HL-60 (cell line): ENCODE data around the gene SRPK2.

Experiments used
- CTCF ChIP-seq: IDR thresholded peaks from one replicate; pipeline ENCODE4 v1.5.1; 2011; ENCODE audit warnings: low read length, control low read depth, inconsistent platforms; ENCODE audit not compliant: insufficient read depth
- GABPA ChIP-seq: IDR thresholded peaks from 2 replicates; pipeline ENCODE4 v1.6.1; 2012; ENCODE audit warnings: low read depth
- POLR2AphosphoS5 ChIP-seq: IDR thresholded peaks from 2 replicates; pipeline ENCODE4 v1.6.1; 2012; ENCODE audit warnings: low read depth
- SPI1 ChIP-seq: IDR thresholded peaks from 2 replicates; pipeline ENCODE4 v1.6.1; 2012; ENCODE audit warnings: low read depth, mild to moderate bottlenecking, borderline replicate concordance
- TF ChIP-seq, protein P1 (sequence below): IDR thresholded peaks from 2 replicates; pipeline ENCODE4 v1.6.1; 2012; ENCODE audit warnings: low read depth; ENCODE audit not compliant: insufficient replicate concordance

DNA sequence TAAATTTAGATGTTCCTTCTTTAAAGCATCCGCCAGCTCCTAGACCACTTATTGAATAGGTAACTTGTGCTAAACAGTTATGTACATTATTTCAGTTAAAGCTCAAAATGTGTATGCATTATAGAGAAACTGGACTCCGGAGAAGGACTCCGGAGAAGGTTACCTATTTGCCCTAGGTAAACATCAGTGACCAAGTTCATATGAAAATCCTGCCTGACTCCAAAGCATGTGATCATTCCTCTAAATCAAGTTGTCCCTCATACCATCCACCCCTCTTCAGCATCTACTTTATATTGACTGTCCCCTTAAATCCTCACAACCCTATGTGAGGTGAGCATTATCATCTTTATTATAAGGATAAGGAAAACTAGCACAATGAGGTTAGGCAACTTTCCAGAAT is 147.5 kb downstream of the SRPK2 start:
- TF ChIP-seq, protein P1, sequence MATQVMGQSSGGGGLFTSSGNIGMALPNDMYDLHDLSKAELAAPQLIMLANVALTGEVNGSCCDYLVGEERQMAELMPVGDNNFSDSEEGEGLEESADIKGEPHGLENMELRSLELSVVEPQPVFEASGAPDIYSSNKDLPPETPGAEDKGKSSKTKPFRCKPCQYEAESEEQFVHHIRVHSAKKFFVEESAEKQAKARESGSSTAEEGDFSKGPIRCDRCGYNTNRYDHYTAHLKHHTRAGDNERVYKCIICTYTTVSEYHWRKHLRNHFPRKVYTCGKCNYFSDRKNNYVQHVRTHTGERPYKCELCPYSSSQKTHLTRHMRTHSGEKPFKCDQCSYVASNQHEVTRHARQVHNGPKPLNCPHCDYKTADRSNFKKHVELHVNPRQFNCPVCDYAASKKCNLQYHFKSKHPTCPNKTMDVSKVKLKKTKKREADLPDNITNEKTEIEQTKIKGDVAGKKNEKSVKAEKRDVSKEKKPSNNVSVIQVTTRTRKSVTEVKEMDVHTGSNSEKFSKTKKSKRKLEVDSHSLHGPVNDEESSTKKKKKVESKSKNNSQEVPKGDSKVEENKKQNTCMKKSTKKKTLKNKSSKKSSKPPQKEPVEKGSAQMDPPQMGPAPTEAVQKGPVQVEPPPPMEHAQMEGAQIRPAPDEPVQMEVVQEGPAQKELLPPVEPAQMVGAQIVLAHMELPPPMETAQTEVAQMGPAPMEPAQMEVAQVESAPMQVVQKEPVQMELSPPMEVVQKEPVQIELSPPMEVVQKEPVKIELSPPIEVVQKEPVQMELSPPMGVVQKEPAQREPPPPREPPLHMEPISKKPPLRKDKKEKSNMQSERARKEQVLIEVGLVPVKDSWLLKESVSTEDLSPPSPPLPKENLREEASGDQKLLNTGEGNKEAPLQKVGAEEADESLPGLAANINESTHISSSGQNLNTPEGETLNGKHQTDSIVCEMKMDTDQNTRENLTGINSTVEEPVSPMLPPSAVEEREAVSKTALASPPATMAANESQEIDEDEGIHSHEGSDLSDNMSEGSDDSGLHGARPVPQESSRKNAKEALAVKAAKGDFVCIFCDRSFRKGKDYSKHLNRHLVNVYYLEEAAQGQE, result no peak
- TF ChIP-seq CTCF (no peak), POLR2AphosphoS5 (no peak), SPI1 (no peak), GABPA (no peak)
